IPS-15b (cell line): ENCODE results near the gene GGT6.
"Not testable (repeated sequence)": the region's sequence is repeated elsewhere in the genome, so short reads cannot be mapped to it uniquely, and the experiment has no call there.

ENCODE experiments used
- H3K27me3 ChIP-seq: one replicate; pipeline ENCODE4 v1.6.1; 2013; ENCODE audit warnings: low read length; ENCODE audit not compliant: control insufficient read depth, insufficient read depth
- H3K36me3 ChIP-seq: one replicate; pipeline ENCODE4 v1.6.1; 2013; ENCODE audit warnings: low read length; ENCODE audit not compliant: control insufficient read depth, insufficient read depth
- H3K4me1 ChIP-seq: one replicate; pipeline ENCODE4 v1.6.1; 2013; ENCODE audit warnings: mild to moderate bottlenecking, low read length; ENCODE audit not compliant: control insufficient read depth, insufficient read depth
- H3K4me3 ChIP-seq: one replicate; pipeline ENCODE4 v1.5.1; 2013; ENCODE audit warnings: low read depth, low read length
- H3K9ac ChIP-seq: one replicate; pipeline ENCODE4 v1.6.1; 2013; ENCODE audit warnings: low read depth, mild to moderate bottlenecking, low read length
- H3K9me3 ChIP-seq: one replicate; pipeline ENCODE4 v1.6.1; 2013; ENCODE audit warnings: mild to moderate bottlenecking, low read length; ENCODE audit not compliant: control insufficient read depth, insufficient read depth

The GGT6 gene

GRCh38 chr17:4590981-4591453 is 30.6 kb upstream of the GGT6 start:
- no peaks in the 10 kb centered on the region for H3K9me3 ChIP-seq
- H3K4me1 ChIP-seq, result no peaks in the 10 kb centered on the region
- H3K9ac ChIP-seq, result no peak overlapping the region
- no peaks in the 10 kb centered on the region for H3K36me3 ChIP-seq
- no peak overlapping the region for H3K4me3 ChIP-seq
- peaks cover 2% of the 10 kb centered on the region for H3K27me3 ChIP-seq

- not testable (repeated sequence) for H3K9ac ChIP-seq, H3K4me3 ChIP-seq, H3K9me3 ChIP-seq, H3K4me1 ChIP-seq, H3K27me3 ChIP-seq, H3K36me3 ChIP-seq
Observed at GRCh38 chr17:4590042-4590441, 29.7 kb upstream of the GGT6 start.

- Histone ChIP-seq H3K9me3 (no peaks in the 10 kb centered on the region), H3K27me3 (peaks cover 11% of the 10 kb centered on the region)
Observed at GRCh38 chr17:4588898-4589625, 28.7 kb upstream of the GGT6 start.

DNA sequence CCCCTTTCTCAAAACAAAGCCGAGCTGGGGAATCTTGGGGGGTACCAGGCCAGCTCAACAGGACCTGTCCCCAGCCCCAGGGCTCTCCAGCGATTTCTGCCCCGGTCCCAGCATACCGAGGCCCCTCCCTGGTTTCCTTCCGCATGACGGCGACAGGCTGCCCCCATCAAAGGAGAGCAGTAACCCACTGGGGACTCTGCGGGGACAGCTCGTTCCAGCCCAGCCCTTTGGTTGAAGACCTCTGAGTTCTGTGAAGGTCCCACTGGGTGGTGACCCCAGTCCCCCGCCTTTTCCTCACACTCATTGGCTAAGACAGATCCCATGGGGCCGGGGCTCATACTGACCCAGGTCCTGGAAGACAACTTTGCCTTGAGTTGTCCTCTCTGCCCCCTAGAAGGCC is 28.0 kb upstream of the GGT6 start:
- no peaks in the 10 kb centered on the region for H3K9me3 ChIP-seq
- no peak overlapping the region for H3K9ac ChIP-seq
- H3K27me3 ChIP-seq, result peaks cover 17% of the 10 kb centered on the region
- no peaks in the 10 kb centered on the region for H3K36me3 ChIP-seq
- H3K4me3 ChIP-seq, result no peak overlapping the region
- H3K4me1 ChIP-seq, result no peaks in the 10 kb centered on the region

More at GRCh38 chr17:4588898-4589625, 28.7 kb upstream of the GGT6 start:
- Histone ChIP-seq H3K4me1 (no peaks in the 10 kb centered on the region), H3K9ac (no peak overlapping the region), H3K4me3 (no peak overlapping the region), H3K36me3 (no peaks in the 10 kb centered on the region)

GRCh38 chr17:4587803-4588202 is 27.4 kb upstream of the GGT6 start:
- no peaks in the 10 kb centered on the region for H3K36me3 ChIP-seq
- H3K4me1 ChIP-seq, result no peaks in the 10 kb centered on the region
- H3K27me3 ChIP-seq, result peaks cover 22% of the 10 kb centered on the region
- H3K9ac ChIP-seq, result no peak overlapping the region
- no peak overlapping the region for H3K4me3 ChIP-seq
- H3K9me3 ChIP-seq, result no peaks in the 10 kb centered on the region

- peaks cover 4% of the 10 kb centered on the region for H3K4me1 ChIP-seq
- H3K27me3 ChIP-seq, result peaks cover 27% of the 10 kb centered on the region
- H3K9me3 ChIP-seq, result no peaks in the 10 kb centered on the region
- H3K4me3 ChIP-seq, result no peak overlapping the region
- no peak overlapping the region for H3K9ac ChIP-seq
- no peaks in the 10 kb centered on the region for H3K36me3 ChIP-seq
Observed at GRCh38 chr17:4587195-4587594, 26.8 kb upstream of the GGT6 start.

GRCh38 chr17:4586043-4586442 is 25.7 kb upstream of the GGT6 start:
- Histone ChIP-seq H3K9ac (no peak overlapping the region), H3K27me3 (peaks cover 27% of the 10 kb centered on the region), H3K9me3 (no peaks in the 10 kb centered on the region), H3K4me1 (peaks cover 4% of the 10 kb centered on the region), H3K36me3 (no peaks in the 10 kb centered on the region), H3K4me3 (no peak overlapping the region)

DNA sequence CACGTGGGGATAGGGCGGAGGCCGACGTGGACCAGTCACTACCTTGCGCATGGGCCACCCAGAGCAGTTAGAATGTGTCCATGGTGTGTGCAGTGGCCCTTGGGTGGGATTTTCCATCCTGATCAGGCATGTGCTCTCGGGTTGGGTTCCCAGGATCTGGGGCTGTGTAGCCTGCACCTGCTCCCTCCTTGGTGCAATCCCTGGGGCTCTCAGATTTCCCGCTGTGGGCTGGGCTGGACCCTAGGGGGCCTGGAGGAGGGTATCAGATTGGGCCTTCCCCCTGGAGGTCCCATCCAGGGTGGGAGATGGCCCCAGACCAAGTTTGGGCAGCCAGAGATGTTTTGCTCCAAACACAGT is 25.2 kb upstream of the GGT6 start:
- peaks cover 27% of the 10 kb centered on the region for H3K27me3 ChIP-seq
- H3K4me1 ChIP-seq, result peaks cover 4% of the 10 kb centered on the region
- no peaks in the 10 kb centered on the region for H3K9me3 ChIP-seq
- peak overlapping the region; percentile 60 for H3K4me3 ChIP-seq
- no peaks in the 10 kb centered on the region for H3K36me3 ChIP-seq
- H3K9ac ChIP-seq, result no peak overlapping the region

DNA sequence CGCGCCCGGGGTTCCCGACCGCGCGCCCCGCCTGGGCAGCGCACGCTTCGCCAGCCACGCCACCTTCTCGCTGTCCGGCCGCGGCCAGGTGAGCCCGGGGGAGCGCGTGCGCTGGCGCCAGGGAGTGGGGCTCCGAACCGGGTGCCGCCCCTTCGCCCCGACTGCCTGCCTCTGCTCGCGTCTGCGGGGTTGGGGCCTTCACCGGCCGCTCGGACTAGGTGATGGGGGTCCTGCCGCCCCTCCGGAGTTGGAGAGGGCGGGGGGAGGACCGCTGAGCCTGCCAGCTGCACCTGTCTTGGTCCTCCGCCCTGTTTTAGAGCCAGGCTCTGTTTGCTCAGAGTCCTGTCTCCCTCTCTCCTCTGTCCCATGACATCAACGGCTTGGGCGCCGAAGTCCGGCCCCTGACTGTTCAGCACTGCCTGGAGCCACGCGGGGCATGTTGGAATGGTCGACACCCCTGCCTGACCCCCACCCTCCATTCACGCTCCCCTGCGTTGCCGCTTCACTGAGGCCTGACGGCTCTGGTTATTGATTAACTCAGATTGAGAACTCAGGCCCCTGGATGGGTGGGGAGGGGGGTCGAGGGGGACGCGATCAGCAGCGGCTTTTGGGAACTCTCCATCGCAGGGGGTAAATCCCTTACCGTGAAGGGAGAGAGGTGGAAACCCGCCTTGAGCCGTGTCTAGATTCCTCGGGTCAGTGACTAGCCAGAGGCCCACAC is 24.7 kb upstream of the GGT6 start:
- Histone ChIP-seq H3K9me3 (no peaks in the 10 kb centered on the region), H3K4me1 (peaks cover 4% of the 10 kb centered on the region), H3K9ac (no peak overlapping the region), H3K27me3 (peaks cover 27% of the 10 kb centered on the region), H3K36me3 (no peaks in the 10 kb centered on the region), H3K4me3 (peak overlapping the region; percentile 60)

DNA sequence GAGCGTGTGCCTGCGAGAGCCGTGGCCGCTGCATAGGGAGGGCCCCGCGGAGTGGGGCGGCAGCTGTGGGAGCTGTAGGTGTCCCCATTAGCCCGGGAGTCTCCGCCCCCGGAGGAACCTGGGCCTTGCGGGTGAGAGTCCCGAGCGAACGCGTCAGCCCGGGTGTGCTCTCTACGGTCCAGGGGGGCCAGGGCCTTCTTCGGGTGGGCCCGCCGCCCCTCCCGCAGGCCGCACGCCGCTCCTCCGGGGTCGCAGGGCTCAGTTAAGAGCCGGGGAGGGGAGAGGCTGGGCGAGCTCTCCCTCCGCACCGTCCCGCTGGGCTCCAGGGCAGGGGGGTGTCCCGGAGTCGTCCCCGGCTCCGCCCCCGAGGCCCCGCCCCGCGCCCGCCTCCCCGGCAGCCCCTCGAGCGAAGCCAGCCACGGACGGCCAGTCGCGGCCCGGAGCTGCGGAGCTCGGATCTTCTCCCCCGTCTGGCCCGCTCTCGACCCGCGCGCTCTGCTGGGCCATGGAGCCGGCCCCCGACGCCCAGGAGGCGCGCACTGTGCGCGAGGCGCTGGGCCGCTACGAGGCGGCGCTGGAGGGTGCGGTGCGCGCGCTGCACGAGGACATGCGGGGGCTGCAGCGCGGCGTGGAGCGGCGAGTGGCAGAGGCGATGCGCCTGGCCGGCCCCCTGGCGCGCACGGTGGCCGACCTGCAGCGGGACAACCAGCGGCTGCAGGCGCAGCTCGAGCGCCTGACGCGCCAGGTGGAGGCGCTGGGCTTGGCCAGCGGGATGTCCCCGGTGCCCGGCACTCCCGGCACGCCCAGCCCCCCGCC is 23.9 kb upstream of the GGT6 start, which contains the start of gene SMTNL2:
TSS of gene SMTNL2 (plus strand) at position 429 of the 816 bp plus-strand sequence. CDS start at position 506, 77 bp downstream.
- Histone ChIP-seq H3K9ac (no peak within 1 kb of the TSS), H3K9me3 (no peaks in the 10 kb centered on the region), H3K27me3 (peaks cover 27% of the 10 kb centered on the region), H3K4me1 (peaks cover 4% of the 10 kb centered on the region), H3K36me3 (no peaks in the 10 kb centered on the region), H3K4me3 (peak within 1 kb of the TSS; percentile 68)

DNA sequence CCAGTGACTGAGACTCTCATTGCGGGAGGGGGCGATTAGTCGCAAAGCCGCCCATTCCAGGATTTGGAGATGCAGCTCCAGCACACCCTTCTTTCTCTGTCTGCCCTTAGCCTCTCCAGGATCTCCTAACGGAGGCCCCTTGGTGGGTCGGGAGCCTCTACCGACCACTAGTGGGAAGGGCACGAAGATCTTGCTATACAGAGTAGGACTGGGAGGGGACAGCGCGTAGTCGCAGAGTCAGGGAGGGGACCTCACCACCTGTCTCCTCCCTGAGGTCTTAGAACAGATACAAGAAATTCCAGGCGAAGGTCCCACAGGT is 23.4 kb upstream of the GGT6 start:
- H3K4me1 ChIP-seq, result peaks cover 4% of the 10 kb centered on the region
- H3K9ac ChIP-seq, result no peak overlapping the region
- no peaks in the 10 kb centered on the region for H3K36me3 ChIP-seq
- H3K27me3 ChIP-seq, result peaks cover 27% of the 10 kb centered on the region
- H3K4me3 ChIP-seq, result peak overlapping the region; percentile 68
- H3K9me3 ChIP-seq, result no peaks in the 10 kb centered on the region
